ENCODE data around the gene SNRNP27. TPM values are rescaled to one million over a fixed set of nuclear protein-coding genes. Genes with fewer than 3 reads are reported as not detected.
"Not testable (repeated sequence)": the region's sequence is repeated elsewhere in the genome, so short reads cannot be mapped to it uniquely, and the experiment has no call there.

Gene SNRNP27
- total RNA-seq, 4 donors from 2014 or later: 47.1 to 128 (median 92.7) TPM

DNA sequence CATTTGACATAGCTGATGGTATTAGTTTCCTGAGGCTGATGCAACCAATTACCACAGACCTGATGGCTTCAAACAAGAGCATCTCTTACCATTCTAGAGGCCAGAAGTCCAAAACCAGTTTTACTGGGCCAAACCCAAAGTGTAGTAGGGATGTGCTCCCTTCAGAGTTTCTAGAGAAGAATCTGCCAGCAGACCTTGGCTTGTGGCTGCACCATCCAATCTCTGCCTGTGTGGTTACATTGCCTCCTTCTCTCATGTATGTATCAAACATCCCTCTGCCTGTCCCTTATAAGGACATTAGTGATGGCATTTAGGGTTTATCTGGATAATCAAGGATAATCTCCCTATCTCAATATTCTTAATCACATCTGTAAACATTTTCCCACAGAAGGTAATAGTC lies 4.5 kb upstream of the SNRNP27 start:
- Histone ChIP-seq H3K9me3 (peaks cover 0 to 5% (median 0%) of the 10 kb centered on the region in 4 donors), H3K27ac (no peak overlapping the region), H3K4me3 (no peak overlapping the region), H3K36me3 (no peaks in the 10 kb centered on the region), H3K4me1 (peaks cover 0 to 5% (median 0%) of the 10 kb centered on the region in 4 donors), H3K27me3 (no peaks in the 10 kb centered on the region)
- no peak for DNase-seq (ENCODE audit: low spot score in 2 of 2)
- no peak for TF ChIP-seq POLR2A (IDR thresholded peaks at IDR 0.05)
- no peak for TF ChIP-seq EP300 (IDR thresholded peaks at IDR 0.05)
- TF ChIP-seq, protein P1, sequence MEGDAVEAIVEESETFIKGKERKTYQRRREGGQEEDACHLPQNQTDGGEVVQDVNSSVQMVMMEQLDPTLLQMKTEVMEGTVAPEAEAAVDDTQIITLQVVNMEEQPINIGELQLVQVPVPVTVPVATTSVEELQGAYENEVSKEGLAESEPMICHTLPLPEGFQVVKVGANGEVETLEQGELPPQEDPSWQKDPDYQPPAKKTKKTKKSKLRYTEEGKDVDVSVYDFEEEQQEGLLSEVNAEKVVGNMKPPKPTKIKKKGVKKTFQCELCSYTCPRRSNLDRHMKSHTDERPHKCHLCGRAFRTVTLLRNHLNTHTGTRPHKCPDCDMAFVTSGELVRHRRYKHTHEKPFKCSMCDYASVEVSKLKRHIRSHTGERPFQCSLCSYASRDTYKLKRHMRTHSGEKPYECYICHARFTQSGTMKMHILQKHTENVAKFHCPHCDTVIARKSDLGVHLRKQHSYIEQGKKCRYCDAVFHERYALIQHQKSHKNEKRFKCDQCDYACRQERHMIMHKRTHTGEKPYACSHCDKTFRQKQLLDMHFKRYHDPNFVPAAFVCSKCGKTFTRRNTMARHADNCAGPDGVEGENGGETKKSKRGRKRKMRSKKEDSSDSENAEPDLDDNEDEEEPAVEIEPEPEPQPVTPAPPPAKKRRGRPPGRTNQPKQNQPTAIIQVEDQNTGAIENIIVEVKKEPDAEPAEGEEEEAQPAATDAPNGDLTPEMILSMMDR (IDR thresholded peaks at IDR 0.05): no peak

DNA sequence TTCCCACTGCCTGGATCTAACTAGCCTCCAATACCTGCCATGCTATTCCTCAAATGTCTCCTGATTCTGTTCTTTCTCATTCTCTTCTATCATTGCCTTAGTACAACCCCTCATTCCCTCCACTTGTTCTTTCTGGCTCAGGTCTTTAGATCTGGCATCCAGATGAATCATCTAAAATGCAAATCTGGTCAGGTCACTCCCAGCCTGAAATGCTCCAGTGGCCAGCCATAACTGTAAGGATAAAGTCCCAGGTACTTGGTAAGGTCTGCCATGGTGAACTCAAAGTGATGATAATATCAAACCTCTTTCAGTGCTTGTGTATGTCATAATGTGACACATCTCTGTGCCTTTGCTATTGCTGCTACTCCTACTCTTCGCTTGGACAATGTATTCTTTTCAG lies 2.9 kb upstream of the SNRNP27 start:
- Histone ChIP-seq H3K27ac (no peak overlapping the region), H3K9me3 (peaks cover 0 to 5% (median 0%) of the 10 kb centered on the region in 4 donors), H3K4me1 (peaks cover 0 to 19% (median 6%) of the 10 kb centered on the region in 4 donors), H3K27me3 (no peaks in the 10 kb centered on the region), H3K36me3 (no peaks in the 10 kb centered on the region), H3K4me3 (no peak overlapping the region)
- 59% methylated on average over 1 of the region's 1 CpG for WGBS, 2 donors
- no peak for DNase-seq (ENCODE audit: low spot score in 2 of 2)
- TF ChIP-seq POLR2A (IDR thresholded peaks at IDR 0.05) (no peak), EP300 (IDR thresholded peaks at IDR 0.05) (no peak)
- TF ChIP-seq, protein P1 (IDR thresholded peaks at IDR 0.05): no peak

DNA sequence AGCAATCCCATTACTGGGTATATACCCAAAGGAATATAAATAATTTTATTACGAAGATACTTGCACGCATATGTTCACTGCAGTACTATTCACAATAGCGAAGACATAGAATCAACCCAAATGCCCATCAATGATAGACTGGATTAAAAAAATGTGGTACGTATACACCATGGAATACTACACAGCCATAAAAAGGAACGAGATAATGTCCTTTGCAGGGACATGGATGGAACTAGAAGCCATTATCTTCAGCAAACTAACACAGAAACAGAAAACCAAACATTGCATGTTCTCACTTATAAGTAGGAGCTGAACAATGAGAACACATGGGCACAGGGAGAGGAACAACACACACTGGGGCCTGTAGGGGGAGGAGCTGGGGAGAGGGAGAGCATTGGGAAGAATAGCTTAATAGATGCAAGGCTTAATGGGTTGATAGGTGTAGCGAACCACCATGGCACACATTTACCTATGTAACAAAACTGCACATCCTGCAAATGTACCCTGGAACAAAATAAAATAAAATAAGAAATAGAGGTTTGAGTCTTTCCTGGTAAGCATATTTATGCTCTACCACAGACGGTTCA lies 825 bp upstream of the SNRNP27 start:
- H3K27me3 ChIP-seq; H3K9me3 ChIP-seq; H3K27ac ChIP-seq; DNase-seq (ENCODE audit: low spot score in 2 of 2): not testable (repeated sequence)
- peaks cover 0 to 27% (median 7%) of the 10 kb centered on the region in 4 donors for H3K4me1 ChIP-seq
- peaks cover 0 to 14% (median 0%) of the 10 kb centered on the region in 3 donors for H3K36me3 ChIP-seq
- peak overlapping the region in 2 of 4 donors; percentile 68 to 73 for H3K4me3 ChIP-seq
- WGBS, 2 donors: 91 to 93% methylated on average over 7 of the region's 7 CpGs

DNA sequence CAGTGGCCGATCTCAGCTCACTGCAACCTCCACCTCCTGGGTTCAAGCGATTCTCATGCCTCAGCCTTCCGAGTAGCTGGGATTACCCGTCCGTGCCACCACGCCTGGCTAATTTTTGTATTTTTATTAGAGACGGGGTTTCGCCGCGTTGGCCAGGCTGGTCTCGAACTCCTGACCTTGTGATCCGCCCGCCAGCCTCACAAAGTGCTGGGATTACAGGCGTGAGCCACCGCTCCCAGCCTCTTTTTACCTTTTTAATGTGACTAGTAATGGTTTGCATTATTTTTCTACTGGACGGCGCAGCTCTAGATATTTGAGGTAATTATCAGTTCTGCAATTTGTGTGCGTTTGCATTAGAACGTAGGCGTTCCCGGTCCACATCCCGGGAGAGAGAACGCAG lies 981 bp downstream of the SNRNP27 start:
- Histone ChIP-seq H3K36me3 (peaks cover 0 to 31% (median 0%) of the 10 kb centered on the region in 3 donors), H3K4me1 (peaks cover 0 to 27% (median 7%) of the 10 kb centered on the region in 4 donors), H3K27ac (peak overlapping the region; percentile 75 to 91 (median 82)), H3K4me3 (peak overlapping the region; percentile 68 to 73 (median 70))
- not testable (repeated sequence) for DNase-seq (ENCODE audit: low spot score in 2 of 2); H3K9me3 ChIP-seq; H3K27me3 ChIP-seq
- WGBS, 2 donors: 45 to 47% methylated on average over 23 of the region's 23 CpGs

DNA sequence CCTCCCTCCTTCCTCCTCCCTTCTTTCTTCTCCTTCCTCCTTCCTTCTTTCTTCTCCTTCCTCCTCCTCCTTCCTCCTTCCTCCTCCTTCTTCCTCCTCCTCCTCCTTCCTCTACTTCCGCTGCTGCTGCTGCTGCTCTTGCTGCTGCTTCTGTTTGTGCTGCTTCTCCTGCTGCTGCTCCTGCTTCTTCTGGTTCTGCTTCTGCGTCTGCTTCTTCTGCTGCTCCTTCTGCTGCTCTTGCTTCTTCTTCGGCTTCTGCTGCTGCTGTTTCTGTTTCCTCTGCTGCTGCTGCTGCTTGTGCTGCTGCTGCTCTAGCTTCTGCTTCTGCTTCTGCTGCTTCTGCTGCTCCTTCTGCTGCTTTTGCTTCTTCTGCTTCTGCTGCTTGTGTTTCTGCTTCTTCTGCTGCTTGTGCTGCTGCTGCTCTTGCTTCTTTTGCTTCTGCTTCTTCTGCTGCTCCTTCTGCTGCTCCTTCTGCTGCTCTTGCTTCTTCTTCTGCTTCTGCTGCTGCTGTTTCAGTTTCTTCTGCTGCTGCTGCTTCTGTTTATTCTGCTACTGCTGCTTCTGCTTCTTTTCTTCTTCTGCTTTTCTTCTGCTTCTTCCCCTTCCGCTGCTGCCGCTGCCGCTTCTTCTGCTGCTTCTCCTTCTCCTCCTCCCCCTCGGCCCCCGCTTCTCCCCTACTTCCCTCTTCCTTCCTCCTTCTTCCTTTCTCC lies 8.6 kb downstream of the SNRNP27 start:
- 66 to 81% methylated on average over 8 of the region's 8 CpGs for WGBS, 2 donors
- TF ChIP-seq, protein P1 (IDR thresholded peaks at IDR 0.05): no peak
- TF ChIP-seq POLR2A (IDR thresholded peaks at IDR 0.05) (no peak), EP300 (IDR thresholded peaks at IDR 0.05) (no peak)
- Histone ChIP-seq H3K4me3 (no peak overlapping the region), H3K9me3 (no peaks in the 10 kb centered on the region), H3K4me1 (peaks cover 0 to 21% (median 0%) of the 10 kb centered on the region in 4 donors), H3K36me3 (peaks cover 0 to 85% (median 4%) of the 10 kb centered on the region in 3 donors), H3K27me3 (no peaks in the 10 kb centered on the region), H3K27ac (peak overlapping the region in 1 of 4 donors; percentile 70)
- DNase-seq (ENCODE audit: low spot score in 2 of 2): no peak

DNA sequence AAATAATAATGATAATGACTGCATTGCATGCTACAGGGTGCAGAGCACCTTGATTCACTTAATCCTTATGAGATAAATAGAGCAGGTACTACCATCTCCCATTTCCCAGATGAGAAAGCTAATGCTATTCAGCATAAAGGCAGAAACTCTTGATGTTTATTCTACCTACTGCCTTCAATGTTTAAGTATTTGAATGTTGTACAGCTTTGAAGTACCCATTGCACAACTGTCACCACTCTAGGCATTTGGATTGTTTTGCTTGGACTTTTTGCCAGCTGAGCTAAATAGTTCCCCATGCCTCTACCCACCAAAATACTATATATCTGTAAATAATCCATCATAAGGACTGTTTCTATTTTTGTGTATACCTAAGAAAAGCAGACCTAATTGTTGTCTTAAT lies 13.5 kb downstream of the SNRNP27 start:
- peaks cover 0 to 73% (median 4%) of the 10 kb centered on the region in 3 donors for H3K36me3 ChIP-seq

More for the DNA sequence above, 13.5 kb downstream of the SNRNP27 start:
- DNase-seq (ENCODE audit: low spot score in 2 of 2): no peak
- Histone ChIP-seq H3K9me3 (no peaks in the 10 kb centered on the region), H3K27ac (no peak overlapping the region), H3K4me3 (no peak overlapping the region), H3K4me1 (peaks cover 0 to 6% (median 0%) of the 10 kb centered on the region in 4 donors), H3K27me3 (no peaks in the 10 kb centered on the region)
- no peak for TF ChIP-seq EP300 (IDR thresholded peaks at IDR 0.05)
- TF ChIP-seq, protein P1 (IDR thresholded peaks at IDR 0.05): no peak

Data from tibial nerve (tissue), 4 donors.